GM12878 (cell line): ENCODE measurements around the gene TINCR. TPM values are rescaled to one million over a fixed set of nuclear protein-coding genes. Genes with fewer than 3 reads are reported as not detected.

Source experiments
- ATAC-seq: fragments of 200-7000 bp; cut with Tn5 transposase; 3 replicates; pipeline ENCODE4 v1.9.1; 2020; ENCODE audit warnings: mild to moderate bottlenecking, moderate library complexity
- BruUV-seq: library from RNA; stranded (reverse); fragments of 400-500 nt; replicated peaks from 2 replicates; lab custom pipeline; 2021; lab: Mats Ljungman, UMichigan
- CTCF ChIA-PET: fragments of 300-600 bp; sonication (Branson Sonifier 250); formaldehyde crosslinking; extraction: SDS; loops from one replicate; lab custom pipeline; 2021; ENCODE audit warnings: inconsistent platforms; lab: Yijun Ruan, JAX
- POLR2A ChIA-PET: fragments of 350-600 bp; formaldehyde crosslinking; extraction: SDS; loops from one replicate; lab custom pipeline; 2021; ENCODE audit warnings: inconsistent platforms; lab: Charles Lee
- RAD21 ChIA-PET: fragments of 300-600 bp; sonication (Branson Sonifier 250); formaldehyde crosslinking; loops from one replicate; lab custom pipeline; 2023; ENCODE audit warnings: antibody characterized with exemption; ENCODE audit not compliant: unreplicated experiment; lab: Charles Lee
- SMC1A ChIA-PET: fragments of 300-600 bp; sonication (Branson Sonifier 250); formaldehyde crosslinking; loops from one replicate; lab custom pipeline; 2023; ENCODE audit not compliant: unreplicated experiment, uncharacterized antibody; lab: Charles Lee
- DNase-seq: peaks from one replicate; pipeline ENCODE4 v3.0.0-alpha.2; 2011; ENCODE audit warnings: low read depth, low spot score
- FAIRE-seq: peaks from 3 replicates; lab custom pipeline; 2011; peaks lifted over from hg19 to GRCh38; lab: Jason Lieb, UNC
- H2AFZ ChIP-seq: 2 replicates; pipeline ENCODE4 v1.6.0; 2011; ENCODE audit warnings: low read depth, low read length, control low read depth; ENCODE audit not compliant: control insufficient read depth
- H3K27ac ChIP-seq: 2 replicates; pipeline ENCODE4 v1.5.1; 2011; ENCODE audit warnings: control low read depth; ENCODE audit not compliant: control insufficient read depth, insufficient read depth
- H3K27me3 ChIP-seq, 2 experiments: replicated peaks in 1 of 2; 2 replicates each; pipeline versions ENCODE4 v1.6.0 to v1.6.1; 2011; ENCODE audit warnings: low read length in 1 of 2; ENCODE audit not compliant: control insufficient read depth in 2 of 2, insufficient read depth in 2 of 2
- H3K36me3 ChIP-seq, 2 experiments: 2 replicates each; pipeline ENCODE4 v1.5.1; 2011; ENCODE audit warnings: low read length in 1 of 2; ENCODE audit not compliant: control insufficient read depth in 2 of 2, insufficient read depth in 2 of 2
- H3K4me1 ChIP-seq: 2 replicates; pipeline ENCODE4 v1.6.1; 2011; ENCODE audit warnings: mild to moderate bottlenecking, low read length, moderate library complexity, mixed read lengths; ENCODE audit not compliant: control insufficient read depth, insufficient read depth
- H3K4me2 ChIP-seq: 2 replicates; pipeline ENCODE4 v1.6.0; 2011; ENCODE audit warnings: control low read depth; ENCODE audit not compliant: control insufficient read depth, insufficient read depth
- H3K4me3 ChIP-seq: fragments of 200-600 bp; sonication (generic); 2 replicates; pipeline ENCODE4 v1.5.1; 2016
- H3K79me2 ChIP-seq: 2 replicates; pipeline ENCODE4 v1.6.0; 2011; ENCODE audit warnings: low read length; ENCODE audit not compliant: control insufficient read depth, insufficient read depth
- H3K9ac ChIP-seq: 2 replicates; pipeline ENCODE4 v1.8.0; 2011; ENCODE audit warnings: low read length, control low read depth, mixed read lengths; ENCODE audit not compliant: control insufficient read depth, insufficient read depth
- H3K9me3 ChIP-seq: replicated peaks from 3 replicates; pipeline ENCODE4 v1.5.1; 2011; ENCODE audit warnings: mild to moderate bottlenecking, low read length; ENCODE audit not compliant: control insufficient read depth, insufficient read depth
- H4K20me1 ChIP-seq: 2 replicates; pipeline ENCODE4 v1.6.0; 2011; ENCODE audit not compliant: control insufficient read depth, insufficient read depth
- CHD1 ChIP-seq: IDR thresholded peaks from 2 replicates; pipeline ENCODE4 v1.6.1; 2012; ENCODE audit warnings: low read depth, low read length, improper control_type of control experiment
- EGR1 ChIP-seq, 2 experiments: IDR thresholded peaks; 1 replicate in 1 of 2; 2 replicates in 1 of 2; pipeline ENCODE4 v1.6.1; 2011 to 2012; ENCODE audit warnings: low read depth in 2 of 2, low read length in 2 of 2, borderline replicate concordance in 1 of 2, mild to moderate bottlenecking in 1 of 2, moderate library complexity in 1 of 2
- EP300 ChIP-seq, 2 experiments: fragments of 150-350 bp in 1 of 2; IDR thresholded peaks; 2 replicates each; pipeline ENCODE4 v1.6.1; 2011 to 2012; ENCODE audit warnings: low read depth in 2 of 2, low read length in 2 of 2, borderline replicate concordance in 1 of 2, improper control_type of control experiment in 1 of 2, inconsistent platforms in 1 of 2; ENCODE audit not compliant: control insufficient read depth in 1 of 2
- ETV6 ChIP-seq, 2 experiments: fragments of 450-650 bp in 1 of 2; IDR thresholded peaks in 1 of 2; conservative IDR thresholded peaks in 1 of 2; 2 replicates each; pipeline ENCODE4 v1.6.1; 2014; ENCODE audit warnings: antibody characterized with exemption in 1 of 2, borderline replicate concordance in 1 of 2, low read depth in 1 of 2, mild to moderate bottlenecking in 1 of 2, moderate library complexity in 1 of 2
- GATAD2B ChIP-seq: fragments of 450-650 bp; conservative IDR thresholded peaks from 2 replicates; pipeline ENCODE4 v1.6.1; 2017; ENCODE audit warnings: low read depth, mild to moderate bottlenecking, moderate library complexity
- JUND ChIP-seq: IDR thresholded peaks from 2 replicates; pipeline ENCODE4 v1.6.1; 2012; ENCODE audit warnings: low read depth, mild to moderate bottlenecking, low read length, improper control_type of control experiment, moderate library complexity
- KAT2A ChIP-seq: conservative IDR thresholded peaks from 2 replicates; pipeline ENCODE4 v1.6.1; 2011; ENCODE audit warnings: low read depth, low read length; ENCODE audit not compliant: control insufficient read depth
- KLF5 ChIP-seq: fragments of 450-650 bp; IDR thresholded peaks from 2 replicates; pipeline ENCODE4 v1.6.1; 2014; ENCODE audit warnings: mild to moderate bottlenecking; ENCODE audit not compliant: partially characterized antibody
- MYC ChIP-seq: IDR thresholded peaks from 2 replicates; pipeline ENCODE4 v1.6.1; 2011; ENCODE audit warnings: mild to moderate bottlenecking, low read length, moderate library complexity, inconsistent platforms; ENCODE audit not compliant: insufficient read depth, insufficient replicate concordance, insufficient read length, severe bottlenecking
- NBN ChIP-seq: fragments of 450-650 bp; IDR thresholded peaks from 2 replicates; pipeline ENCODE4 v1.6.1; 2016
- NFXL1 ChIP-seq: fragments of 450-650 bp; IDR thresholded peaks from 2 replicates; pipeline ENCODE4 v1.6.1; 2017; ENCODE audit warnings: antibody characterized with exemption, mild to moderate bottlenecking, borderline replicate concordance
- NFYB ChIP-seq: IDR thresholded peaks from 2 replicates; pipeline ENCODE4 v1.6.1; 2011; ENCODE audit warnings: low read depth, mild to moderate bottlenecking, low read length, improper control_type of control experiment, moderate library complexity; ENCODE audit not compliant: insufficient read depth
- NR2C1 ChIP-seq: fragments of 450-650 bp; IDR thresholded peaks from 2 replicates; pipeline ENCODE4 v1.6.1; 2017; ENCODE audit warnings: antibody characterized with exemption, mild to moderate bottlenecking, moderate library complexity
- NR2F1 ChIP-seq: fragments of 450-650 bp; conservative IDR thresholded peaks from 2 replicates; pipeline ENCODE4 v1.6.1; 2017; ENCODE audit warnings: mild to moderate bottlenecking
- PML ChIP-seq: IDR thresholded peaks from 2 replicates; pipeline ENCODE4 v1.6.1; 2012; ENCODE audit warnings: low read length, inconsistent platforms
- RAD51 ChIP-seq: fragments of 450-650 bp; IDR thresholded peaks from 2 replicates; pipeline ENCODE4 v1.6.1; 2016; ENCODE audit warnings: moderate library complexity, mild to moderate bottlenecking, inconsistent platforms
- RCOR1 ChIP-seq: conservative IDR thresholded peaks from 2 replicates; pipeline ENCODE4 v1.6.1; 2012; ENCODE audit warnings: low read depth, low read length, improper control_type of control experiment
- REST ChIP-seq: IDR thresholded peaks from 2 replicates; pipeline ENCODE4 v1.6.1; 2012; ENCODE audit warnings: mild to moderate bottlenecking, low read depth, low read length
- SIN3A ChIP-seq: IDR thresholded peaks from 2 replicates; pipeline ENCODE4 v1.6.1; 2012; ENCODE audit warnings: low read depth, low read length, improper control_type of control experiment
- SPI1 ChIP-seq: IDR thresholded peaks from 2 replicates; pipeline ENCODE4 v1.6.1; 2011; ENCODE audit warnings: low read depth, mild to moderate bottlenecking, low read length, moderate library complexity, borderline replicate concordance; ENCODE audit not compliant: insufficient read depth
- WGBS: methylation state at CpG from one replicate; pipeline ENCODE4 v1.1.6; 2016; ENCODE audit warnings: low lambda C conversion rate; ENCODE audit not compliant: insufficient replicate concordance, insufficient coverage; ENCODE audit errors: missing lambda C conversion rate; 5-methylcytosine and 5-hydroxymethylcytosine counted together
- in situ Hi-C: fragments of 300-500 bp; cut with MboI; formaldehyde crosslinking; loops from 9 replicates; pipeline ENCODE4 v1.14.3; 2018; ENCODE audit warnings: mixed read lengths
- intact Hi-C: fragments of 100-400 bp; cut with micrococcal nuclease; formaldehyde crosslinking; loops from one replicate; pipeline ENCODE4 v1.14.2; 2022; ENCODE audit not compliant: unreplicated experiment
- polyA plus RNA-seq, 11 experiments: library from polyadenylated mRNA; depleted of rRNA in 4 of 11; unstranded in 6 of 11; stranded (reverse) in 5 of 11; fragments of >200 nt; fragmentation: Nextera tagmentation in 4 of 11; fragmentation: Illumina TruSeq in 1 of 11; extraction: Ambion mirVana in 4 of 11; extraction: Trizol in 1 of 11; gene quantifications; 1 replicate in 1 of 11; 2 replicates in 10 of 11; pipeline versions ENCODE4 v1.2.1 to v1.2.3, GENCODE V29; 2011 to 2016; ENCODE audit warnings: inconsistent platforms in 2 of 11, missing spikeins in 2 of 11, low read depth in 1 of 11
- total RNA-seq, 4 experiments: library from RNA; depleted of rRNA in 3 of 4; stranded (reverse); fragments of >200 nt in 3 of 4; fragmentation: Illumina TruSeq in 1 of 4; extraction: Trizol in 1 of 4; gene quantifications; 2 replicates each; pipeline versions ENCODE4 v1.2.1 to v1.2.3, GENCODE V29; 2013 to 2021

TINCR gene
- total and polyA plus RNA-seq, 10 of the 15 experiments (the other 5 are each of a cell fraction or from before 2014, with no cell fraction given), result 0.02 to 0.36 (median 0.06) TPM; not detected in 3

- TF ChIP-seq SPI1, result no peak
Observed at GRCh38 chr19:5559804-5560133, 8.0 kb downstream of the TINCR start (continued).

GRCh38 chr19:5558101-5558621 lies 9.6 kb downstream of the TINCR start:
- FAIRE-seq, result no peak
- CTCF ChIA-PET, result interaction anchor here (2.3 kb wide), 1 partner anchor 10 kb away, joined by 6 read pairs; no protein-coding TSS in a partner anchor
- Histone ChIP-seq H3K4me1 (no peaks in the 10 kb centered on the region), H2AFZ (no peak overlapping the region), H4K20me1 (no peaks in the 10 kb centered on the region), H3K4me3 (no peak overlapping the region), H3K9ac (no peak overlapping the region), H3K9me3 (no peaks in the 10 kb centered on the region; the same call in 2 of the 3 replicates), H3K27ac (no peak overlapping the region), H3K79me2 (no peaks in the 10 kb centered on the region), H3K36me3 (no peaks in the 10 kb centered on the region), H3K4me2 (no peak overlapping the region), H3K27me3 (no peaks in the 10 kb centered on the region)
- WGBS, result 51% methylated on average over 2 of the region's 2 CpGs
- ATAC-seq, result no peak
- BruUV-seq, result no TSS peak
- in situ Hi-C loops, result no loop called here
- TF ChIP-seq REST (no peak), NFXL1 (no peak), ETV6 (conservative IDR thresholded peaks at IDR 0.05 in 1 of 2, IDR thresholded peaks at IDR 0.05 in 1 of 2; ENCODE audit: borderline replicate concordance in 1 of 2, low read depth in 1 of 2) (no peak), PML (no peak), EGR1 (IDR thresholded peaks at IDR 0.05; ENCODE audit: borderline replicate concordance in 1 of 2, low read depth in 2 of 2, low read length in 2 of 2) (no peak), SIN3A (no peak), GATAD2B (no peak), JUND (no peak), KAT2A (no peak), NFYB (no peak), NR2C1 (no peak), RCOR1 (no peak), NR2F1 (no peak), CHD1 (no peak), NBN (no peak), RAD51 (no peak), MYC (no peak), EP300 (IDR thresholded peaks at IDR 0.05; ENCODE audit: borderline replicate concordance in 1 of 2, control insufficient read depth in 1 of 2, low read depth in 2 of 2, low read length in 2 of 2) (no peak), KLF5 (no peak)
- SMC1A ChIA-PET, result no interaction called here
- RAD21 ChIA-PET, result no interaction called here
- no peak for DNase-seq
- intact Hi-C loops, result no loop called here
- POLR2A ChIA-PET, result interaction anchor here (0.6 kb wide), 1 partner anchor 19 kb away, joined by 4 read pairs; no protein-coding TSS in a partner anchor
